AG08395 (cell line): ENCODE data around the gene RNASEL.
"Not testable (repeated sequence)": the region's sequence is repeated elsewhere in the genome, so short reads cannot be mapped to it uniquely, and the experiment has no call there.

Experiments
- DNase-seq: peaks from one replicate; pipeline ENCODE4 v3.0.0; 2012; ENCODE audit warnings: mixed read lengths, low spot score

Gene RNASEL

GRCh38 chr1:182561456-182561855 is 27.6 kb downstream of the RNASEL start:
- DNase-seq: no peak

DNA sequence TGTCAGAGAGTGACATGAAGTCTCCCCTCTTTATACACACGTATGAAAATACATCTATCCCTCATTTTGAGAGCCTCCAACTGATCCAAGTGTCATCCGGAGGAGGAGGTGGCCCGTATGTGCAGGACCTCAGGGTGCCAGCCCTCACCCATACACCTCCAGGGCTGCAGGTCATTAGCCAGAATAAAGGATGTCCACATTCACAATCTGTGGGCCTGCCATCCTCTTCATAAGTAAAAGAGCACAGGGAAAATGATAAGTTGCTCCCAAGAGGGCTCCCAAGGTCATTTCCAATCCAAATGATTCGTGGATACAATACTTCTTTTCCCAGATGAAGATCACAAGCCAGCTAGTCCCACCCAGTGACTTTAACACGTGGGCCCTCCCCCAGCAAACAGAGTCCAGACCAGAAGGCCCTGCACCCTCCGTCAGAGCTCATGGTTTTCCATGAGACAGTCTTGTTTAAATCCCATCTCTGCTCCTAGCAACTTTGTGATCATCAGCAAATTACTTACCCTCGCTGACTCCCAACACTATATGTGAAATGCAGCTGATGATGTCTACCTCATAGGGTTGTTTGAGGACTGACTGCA is 28.6 kb downstream of the RNASEL start:
- DNase-seq: no peak

DNA sequence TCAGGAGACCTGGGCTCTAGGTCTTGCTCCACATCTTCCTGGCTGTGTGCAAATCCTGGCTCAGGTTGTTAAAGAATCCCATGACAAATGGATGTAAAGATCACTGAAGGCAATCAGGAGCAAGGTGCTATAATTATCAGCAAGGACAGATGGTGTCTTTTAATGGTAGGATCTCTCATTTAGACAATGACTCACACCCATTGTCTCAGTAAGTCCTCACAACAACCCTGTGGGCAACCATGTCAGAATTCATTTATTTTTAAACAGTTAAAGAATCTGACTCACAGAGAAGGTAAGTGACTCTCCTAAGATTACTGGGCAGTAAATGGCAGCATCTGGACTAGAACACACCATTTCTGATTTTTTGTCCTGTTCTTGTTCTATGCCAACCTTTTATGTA is 32.8 kb downstream of the RNASEL start:
- no peak for DNase-seq

- DNase-seq: no peak
Observed at GRCh38 chr1:182555493-182555892, 33.6 kb downstream of the RNASEL start.

DNA sequence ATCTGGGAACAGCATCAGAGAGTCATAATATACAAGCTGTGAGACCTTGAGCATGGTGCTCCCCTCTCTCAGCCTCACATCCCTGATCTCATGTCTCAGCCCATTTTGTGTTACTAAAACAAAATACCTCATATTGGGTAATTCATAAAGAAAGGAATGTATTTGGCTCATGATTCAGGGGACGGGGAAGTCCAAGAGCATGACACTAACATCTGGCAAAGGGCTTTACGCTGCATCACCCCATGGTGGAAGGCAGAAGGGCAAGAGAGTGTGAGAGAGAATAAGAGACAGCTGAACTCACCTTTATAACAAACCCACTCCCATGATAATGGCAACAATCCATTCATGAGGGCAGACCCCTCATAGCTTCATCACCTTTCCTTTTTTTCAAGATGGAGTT is 36.5 kb downstream of the RNASEL start:
- no peak for DNase-seq

GRCh38 chr1:182549811-182550210 is 39.2 kb downstream of the RNASEL start:
- no peak for DNase-seq

DNA sequence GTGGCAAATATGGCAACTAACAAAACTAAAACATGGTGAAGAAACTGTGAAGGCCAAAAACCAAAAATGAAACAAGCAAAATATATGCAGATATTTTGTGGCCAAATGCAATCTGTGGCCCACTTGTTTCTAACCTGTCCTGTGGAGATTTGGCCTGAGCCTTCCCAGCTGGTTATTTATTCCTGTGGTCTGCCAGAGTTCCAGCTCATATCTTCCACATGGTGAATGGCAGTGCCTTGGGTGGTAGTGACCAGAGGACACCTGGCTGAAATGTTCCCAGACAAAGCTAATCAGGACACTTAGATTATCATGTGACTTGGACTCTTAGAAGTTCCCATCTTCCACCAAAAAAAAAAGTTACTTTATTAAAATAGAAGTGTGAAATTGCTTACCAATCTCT is 39.7 kb downstream of the RNASEL start:
- DNase-seq: no peak

DNA sequence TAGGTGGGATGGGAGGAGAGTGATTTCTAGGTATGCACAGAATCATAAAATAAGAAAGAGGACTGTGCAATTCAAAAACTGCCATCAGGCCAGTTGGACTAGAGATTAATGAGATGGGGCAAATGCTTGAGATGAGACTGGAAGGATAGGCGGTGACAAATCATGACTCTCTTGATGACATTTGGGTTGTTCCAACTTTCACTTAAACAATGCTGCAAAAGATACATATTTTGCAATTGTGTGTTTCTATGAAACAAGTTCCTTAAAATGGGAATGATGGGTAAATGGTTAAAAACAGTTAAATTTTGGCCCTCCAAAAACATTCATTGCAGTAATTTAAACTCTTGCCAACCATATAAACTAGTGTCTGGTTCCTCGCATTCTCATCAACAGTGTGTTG is 55.2 kb downstream of the RNASEL start:
- no peak for DNase-seq

- not testable (repeated sequence) for DNase-seq
Observed at GRCh38 chr1:182528206-182528605, 60.9 kb downstream of the RNASEL start.

GRCh38 chr1:182527680-182528079 is 61.4 kb downstream of the RNASEL start:
- no peak for DNase-seq

DNA sequence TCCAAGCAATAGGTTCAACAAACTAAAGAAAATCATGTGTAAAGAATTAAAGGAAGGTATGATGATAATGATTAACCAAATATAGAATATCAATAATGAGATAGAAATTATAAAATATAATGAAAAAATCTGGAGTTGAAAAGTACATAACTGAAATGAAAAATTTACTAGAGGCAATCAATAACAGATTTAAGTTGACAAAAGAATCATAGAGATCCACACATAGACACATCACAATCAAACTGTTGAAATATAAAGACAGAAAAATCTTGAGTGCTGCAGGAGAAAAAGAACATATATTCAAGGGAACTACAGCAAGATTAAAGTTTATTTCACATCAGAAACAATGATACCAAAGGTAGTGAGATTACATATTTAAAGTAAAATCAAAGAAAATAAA is 63.7 kb downstream of the RNASEL start:
- DNase-seq: no peak
